Sigmoid colon (tissue), 4 donors: ENCODE data around the gene JAKMIP1.

ENCODE experiments used
- CTCF ChIP-seq, 4 experiments: fragments of 450-650 bp in 3 of 4; fragments of 200-600 bp in 1 of 4; IDR thresholded peaks; one replicate each; pipeline ENCODE4 v1.5.1; 2016 to 2019; ENCODE audit warnings: antibody characterized with exemption in 4 of 4, mild to moderate bottlenecking in 3 of 4, moderate library complexity in 2 of 4
- EP300 ChIP-seq, 4 donors: sonication (generic); formaldehyde crosslinking; IDR thresholded peaks; one replicate each; pipeline ENCODE4 v1.6.1; 2017; ENCODE audit warnings: antibody characterized with exemption in 4 of 4
- POLR2A ChIP-seq, 2 donors: fragments of 450-650 bp; IDR thresholded peaks; one replicate each; pipeline ENCODE4 v1.6.1; 2016; ENCODE audit warnings: antibody characterized with exemption in 2 of 2, mild to moderate bottlenecking in 2 of 2, moderate library complexity in 2 of 2
- POLR2AphosphoS5 ChIP-seq, 4 donors: sonication (generic); formaldehyde crosslinking; IDR thresholded peaks; one replicate each; pipeline ENCODE4 v1.6.1; 2017; ENCODE audit warnings: antibody characterized with exemption in 4 of 4

GRCh38 chr4:6056976-6057766 is 143.2 kb downstream of the JAKMIP1 start:
- TF ChIP-seq POLR2A (IDR thresholded peaks at IDR 0.05) (no peak), CTCF (IDR thresholded peaks at IDR 0.05) (no peak), POLR2AphosphoS5 (IDR thresholded peaks at IDR 0.05) (no peak), EP300 (IDR thresholded peaks at IDR 0.05) (no peak)
